OCI-LY7 (cell line): ENCODE measurements around the gene DPH6. TPM values are rescaled to one million over a fixed set of nuclear protein-coding genes. Genes with fewer than 3 reads are reported as not detected.

Experiments used
- BruUV-seq: library from RNA; stranded (reverse); fragments of 400-500 nt; replicated peaks from 2 replicates; lab custom pipeline; 2021; lab: Mats Ljungman, UMichigan
- CTCF ChIA-PET: fragments of 300-600 bp; sonication (Branson Sonifier 250); formaldehyde crosslinking; loops from one replicate; lab custom pipeline; 2022; ENCODE audit warnings: antibody characterized with exemption; ENCODE audit not compliant: unreplicated experiment; lab: Charles Lee
- POLR2A ChIA-PET: fragments of 300-600 bp; sonication (Branson Sonifier 250); formaldehyde crosslinking; loops from one replicate; lab custom pipeline; 2022; ENCODE audit warnings: antibody characterized with exemption; lab: Charles Lee
- DNase-seq: peaks from one replicate; pipeline ENCODE4 v3.0.0-alpha.2; 2015; ENCODE audit warnings: low spot score
- H2AFZ ChIP-seq: fragments of 200-600 bp; sonication (generic), shearing (Covaris generic); 2 replicates; pipeline ENCODE4 v1.6.1; 2014; ENCODE audit warnings: mild to moderate bottlenecking, antibody characterized with exemption, low read length, moderate library complexity
- H3K27ac ChIP-seq: fragments of 200-600 bp; sonication (generic); 2 replicates; pipeline ENCODE4 v1.5.1; 2014; ENCODE audit warnings: mixed run types, low read depth, mild to moderate bottlenecking, moderate library complexity, low read length, inconsistent platforms; ENCODE audit not compliant: poor library complexity, severe bottlenecking
- H3K36me3 ChIP-seq: fragments of 200-600 bp; sonication (generic); 2 replicates; pipeline ENCODE4 v1.6.1; 2014; ENCODE audit warnings: mild to moderate bottlenecking, antibody characterized with exemption, low read length, moderate library complexity, mixed read lengths; ENCODE audit not compliant: insufficient read depth
- H3K4me1 ChIP-seq: fragments of 200-600 bp; sonication (generic); 2 replicates; pipeline ENCODE4 v1.5.1; 2014; ENCODE audit warnings: mild to moderate bottlenecking, low read length; ENCODE audit not compliant: insufficient read depth, poor library complexity, severe bottlenecking
- H3K4me2 ChIP-seq: fragments of 200-600 bp; sonication (generic); 2 replicates; pipeline ENCODE4 v1.6.1; 2014; ENCODE audit warnings: mild to moderate bottlenecking, low read length
- H3K4me3 ChIP-seq: fragments of 200-600 bp; sonication (generic); 2 replicates; pipeline ENCODE4 v1.5.1; 2014; ENCODE audit warnings: mild to moderate bottlenecking, low read depth, low read length; ENCODE audit not compliant: poor library complexity, severe bottlenecking
- H3K79me2 ChIP-seq: fragments of 200-600 bp; sonication (generic); 2 replicates; pipeline ENCODE4 v1.6.1; 2016; ENCODE audit warnings: low read depth, mild to moderate bottlenecking, low read length, moderate library complexity, mixed read lengths; ENCODE audit not compliant: insufficient read depth
- H3K9me2 ChIP-seq: fragments of 200-600 bp; sonication (generic); 2 replicates; pipeline ENCODE4 v1.6.1; 2016; ENCODE audit warnings: mild to moderate bottlenecking, low read length, mixed read lengths; ENCODE audit not compliant: insufficient read depth
- H3K9me3 ChIP-seq: fragments of 200-600 bp; sonication (generic); 2 replicates; pipeline ENCODE4 v1.6.1; 2014; ENCODE audit warnings: mild to moderate bottlenecking, mixed run types, low read length, mixed read lengths
- H4K20me1 ChIP-seq: fragments of 200-600 bp; sonication (generic); 2 replicates; pipeline ENCODE4 v1.6.1; 2014; ENCODE audit warnings: mild to moderate bottlenecking, antibody characterized with exemption, low read length, moderate library complexity, mixed read lengths; ENCODE audit not compliant: insufficient read depth
- CTCF ChIP-seq: fragments of 200-600 bp; sonication (generic); conservative IDR thresholded peaks from 2 replicates; pipeline ENCODE4 v1.5.1; 2014; ENCODE audit warnings: mild to moderate bottlenecking, antibody characterized with exemption, low read length, moderate library complexity, mixed read lengths
- EZH2phosphoT487 ChIP-seq: fragments of 200-600 bp; sonication (generic); IDR thresholded peaks from 2 replicates; pipeline ENCODE4 v1.6.1; 2018; ENCODE audit warnings: low read depth, borderline replicate concordance, mild to moderate bottlenecking, mixed run types, antibody characterized with exemption, low read length, moderate library complexity, mixed read lengths
- intact Hi-C: fragments of 100-400 bp; cut with micrococcal nuclease; formaldehyde crosslinking; loops from one replicate; pipeline ENCODE4 v1.10.0; 2022; ENCODE audit not compliant: unreplicated experiment
- total RNA-seq, 2 experiments: library from RNA; depleted of rRNA in 1 of 2; stranded (reverse); fragments of >200 nt in 1 of 2; shearing (Covaris generic) in 1 of 2; gene quantifications; 2 replicates each; pipeline ENCODE4 v1.2.3, GENCODE V29; 2014 to 2022

DPH6 gene
- total RNA-seq, 2 experiments from 2014 or later: 12.6 to 21.4 TPM

GRCh38 chr15:35561308-35561707 is 15.3 kb upstream of the DPH6 start:
- Histone ChIP-seq H2AFZ (no peak overlapping the region), H3K9me2 (no peaks in the 10 kb centered on the region), H3K4me2 (no peak overlapping the region), H4K20me1 (no peaks in the 10 kb centered on the region), H3K4me3 (no peak overlapping the region), H3K27ac (no peak overlapping the region), H3K36me3 (no peaks in the 10 kb centered on the region), H3K9me3 (no peaks in the 10 kb centered on the region), H3K4me1 (no peaks in the 10 kb centered on the region), H3K79me2 (no peaks in the 10 kb centered on the region)
- no TSS peak for BruUV-seq
- ChIA-PET POLR2A (no interaction called here), CTCF (no interaction called here)
- TF ChIP-seq EZH2phosphoT487 (no peak), CTCF (no peak)
- intact Hi-C loops: no loop called here
- no peak for DNase-seq

GRCh38 chr15:35560870-35561269 is 14.9 kb upstream of the DPH6 start:
- CTCF ChIA-PET: no interaction called here
- no peaks in the 10 kb centered on the region for H3K36me3 ChIP-seq
- no peak overlapping the region for H3K4me3 ChIP-seq
- TF ChIP-seq CTCF (no peak), EZH2phosphoT487 (no peak)
- intact Hi-C loops: no loop called here
- no peaks in the 10 kb centered on the region for H3K79me2 ChIP-seq
- no peaks in the 10 kb centered on the region for H3K9me3 ChIP-seq
- H3K4me1 ChIP-seq: no peaks in the 10 kb centered on the region
- H2AFZ ChIP-seq: no peak overlapping the region
- BruUV-seq: no TSS peak
- H3K9me2 ChIP-seq: no peaks in the 10 kb centered on the region
- H3K27ac ChIP-seq: no peak overlapping the region
- no peak overlapping the region for H3K4me2 ChIP-seq
- DNase-seq: no peak
- no peaks in the 10 kb centered on the region for H4K20me1 ChIP-seq
- POLR2A ChIA-PET: no interaction called here

- H2AFZ ChIP-seq: no peak overlapping the region
- intact Hi-C loops: no loop called here
- POLR2A ChIA-PET: no interaction called here
Measured at GRCh38 chr15:35560258-35560657, 14.3 kb upstream of the DPH6 start.

More at GRCh38 chr15:35560258-35560657, 14.3 kb upstream of the DPH6 start:
- no peak for DNase-seq
- H3K4me2 ChIP-seq: no peak overlapping the region
- H3K27ac ChIP-seq: no peak overlapping the region
- no peaks in the 10 kb centered on the region for H4K20me1 ChIP-seq
- CTCF ChIA-PET: no interaction called here
- TF ChIP-seq EZH2phosphoT487 (no peak), CTCF (no peak)
- no peaks in the 10 kb centered on the region for H3K9me2 ChIP-seq
- no peaks in the 10 kb centered on the region for H3K36me3 ChIP-seq
- no peaks in the 10 kb centered on the region for H3K79me2 ChIP-seq
- H3K9me3 ChIP-seq: no peaks in the 10 kb centered on the region
- H3K4me1 ChIP-seq: no peaks in the 10 kb centered on the region
- BruUV-seq: no TSS peak
- no peak overlapping the region for H3K4me3 ChIP-seq
